ENCODE results near the gene PRAC1. TPM values are rescaled to one million over a fixed set of nuclear protein-coding genes. Genes with fewer than 3 reads are reported as not detected.
"Not testable (repeated sequence)": the region's sequence is repeated elsewhere in the genome, so short reads cannot be mapped to it uniquely, and the experiment has no call there.

The PRAC1 gene
- total and polyA plus RNA-seq, 12 donors = not detected

GRCh38 chr17:48717367-48718226, 4.7 kb downstream of the PRAC1 start:
- intact Hi-C loops (cut with DNase I) = no loop called here
- no peak for ATAC-seq
- Histone ChIP-seq H3K4me1 (peaks cover 0 to 18% (median 15%) of the 10 kb centered on the region in 9 donors), H3K4me3 (no peak overlapping the region), H3K9me3 (no peaks in the 10 kb centered on the region), H3K36me3 (no peaks in the 10 kb centered on the region), H3K27ac (no peak overlapping the region), H3K27me3 (peaks cover 47 to 100% (median 100%) of the 10 kb centered on the region in 7 donors)
- 11 to 12% methylated on average over 10 of the region's 10 CpGs for WGBS, 2 donors
- TF ChIP-seq CTCF (IDR thresholded peaks at IDR 0.05) = no peak
- DNase-seq = no peak

GRCh38 chr17:48716549-48716948, 5.8 kb downstream of the PRAC1 start:
- H3K9me3 ChIP-seq; H3K36me3 ChIP-seq; intact Hi-C loops (cut with DNase I); H3K4me3 ChIP-seq; H3K27ac ChIP-seq; DNase-seq; ATAC-seq: not testable (repeated sequence)
- H3K4me1 ChIP-seq = peaks cover 0 to 18% (median 15%) of the 10 kb centered on the region in 9 donors
- H3K27me3 ChIP-seq = peaks cover 38 to 100% (median 100%) of the 10 kb centered on the region in 7 donors
- 69 to 71% methylated on average over 3 of the region's 3 CpGs for WGBS, 2 donors

GRCh38 chr17:48715496-48716399, 6.6 kb downstream of the PRAC1 start:
- H3K4me3 ChIP-seq = no peak overlapping the region
- H3K36me3 ChIP-seq = no peaks in the 10 kb centered on the region
- H3K4me1 ChIP-seq = peaks cover 0 to 18% (median 15%) of the 10 kb centered on the region in 9 donors
- ATAC-seq = no peak
- DNase-seq = no peak
- no peak overlapping the region for H3K27ac ChIP-seq
- peaks cover 38 to 100% (median 100%) of the 10 kb centered on the region in 7 donors for H3K27me3 ChIP-seq
- intact Hi-C loops (cut with DNase I) = no loop called here
- H3K9me3 ChIP-seq = no peaks in the 10 kb centered on the region
- no peak for TF ChIP-seq CTCF (IDR thresholded peaks at IDR 0.05)
- WGBS, 2 donors = 43 to 50% methylated on average over 5 of the region's 5 CpGs

DNA sequence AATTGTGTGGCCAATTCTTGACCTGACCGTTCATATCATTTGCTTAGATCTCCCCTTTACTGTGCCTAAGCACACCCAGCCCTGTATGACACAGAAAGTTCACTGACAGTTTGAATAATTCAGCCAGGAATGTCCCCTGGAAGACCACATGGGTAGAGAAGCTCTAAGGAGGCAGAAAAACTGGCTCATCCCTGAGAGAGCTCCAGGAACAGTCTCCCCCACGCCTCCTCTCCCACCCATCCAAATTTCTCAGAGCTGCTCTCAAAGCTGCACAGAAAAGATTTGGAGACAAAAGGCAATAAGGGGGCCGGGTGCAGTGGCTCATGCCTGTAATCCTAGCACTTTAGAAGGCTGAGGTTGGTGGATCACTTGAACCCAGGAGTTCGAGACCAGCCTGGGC, 11.2 kb downstream of the PRAC1 start:
- intact Hi-C loops (cut with DNase I) = no loop called here
- H3K27ac ChIP-seq = no peak overlapping the region
- H3K4me1 ChIP-seq = no peaks in the 10 kb centered on the region
- no peak for DNase-seq
- H3K9me3 ChIP-seq = no peaks in the 10 kb centered on the region
- no peaks in the 10 kb centered on the region for H3K36me3 ChIP-seq
- H3K27me3 ChIP-seq = peaks cover 2 to 100% (median 98%) of the 10 kb centered on the region in 7 donors
- H3K4me3 ChIP-seq = no peak overlapping the region
- 68 to 71% methylated on average over 4 of the region's 4 CpGs for WGBS, 2 donors
- TF ChIP-seq CTCF (IDR thresholded peaks at IDR 0.05) = no peak
- no peak for ATAC-seq
